HT1080 (cell line): ENCODE data around the gene C2CD2L. TPM values are rescaled to one million over a fixed set of nuclear protein-coding genes. Genes with fewer than 3 reads are reported as not detected.
A peak's percentile ranks its signal among the peaks of the same experiment; 100 is the strongest.
"Not testable (repeated sequence)": the region's sequence is repeated elsewhere in the genome, so short reads cannot be mapped to it uniquely, and the experiment has no call there.

ENCODE experiments used
- DNase-seq: peaks from one replicate; pipeline ENCODE4 v3.0.0-alpha.2; 2015; ENCODE audit warnings: low read depth
- total RNA-seq: library from RNA; depleted of rRNA; stranded (reverse); fragments of >200 nt; shearing (Covaris generic); gene quantifications from 2 replicates; pipeline ENCODE4 v1.2.3, GENCODE V29; 2014; rRNA removed

C2CD2L gene
- total RNA-seq, 1 experiment from 2014 or later = 17.2 TPM

DNA sequence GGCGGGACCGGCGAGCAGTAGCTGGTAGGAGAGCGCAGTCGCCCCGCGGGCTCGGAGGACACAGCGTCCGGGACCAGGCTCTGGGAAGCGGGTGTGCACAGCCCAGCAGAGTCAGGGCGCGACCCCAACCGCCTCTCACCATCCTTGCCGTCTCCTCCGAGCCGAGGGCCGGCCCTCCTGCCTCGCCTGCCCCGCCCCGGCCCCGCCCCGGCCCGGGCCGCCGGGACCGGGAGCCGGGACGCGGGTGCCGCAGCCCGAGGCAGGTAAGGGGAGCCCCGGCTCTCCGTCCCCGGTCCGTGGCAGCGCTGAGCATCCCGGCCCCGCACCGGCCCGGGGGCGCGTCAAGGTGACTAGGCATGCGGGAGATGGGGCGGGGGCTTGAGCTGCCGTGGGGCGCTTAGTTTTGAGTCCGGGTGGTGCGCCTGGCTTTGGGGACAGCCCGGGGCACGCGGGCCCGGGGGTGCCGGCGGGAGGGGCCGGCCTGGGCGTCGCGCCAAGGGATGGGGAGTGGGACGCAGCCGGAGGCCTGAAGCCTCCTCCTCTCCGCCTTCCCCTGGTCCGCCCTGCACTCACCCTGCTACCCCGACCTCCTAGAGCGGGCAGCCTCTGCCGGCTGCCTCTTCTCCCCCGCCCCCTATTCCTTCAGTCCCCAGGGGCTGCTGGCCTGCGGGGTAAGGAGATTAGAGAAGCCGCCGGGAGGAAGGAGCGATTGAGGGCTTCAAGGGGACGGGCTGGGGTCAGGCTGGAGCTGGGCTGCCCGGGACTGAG is 42.1 kb downstream of the C2CD2L start, which contains the start of gene ABCG4:
TSS of gene ABCG4 (plus strand) at position 35 of the 768 bp plus-strand sequence. CDS start 914 bp downstream, outside the sequence.
- no peak for DNase-seq

DNA sequence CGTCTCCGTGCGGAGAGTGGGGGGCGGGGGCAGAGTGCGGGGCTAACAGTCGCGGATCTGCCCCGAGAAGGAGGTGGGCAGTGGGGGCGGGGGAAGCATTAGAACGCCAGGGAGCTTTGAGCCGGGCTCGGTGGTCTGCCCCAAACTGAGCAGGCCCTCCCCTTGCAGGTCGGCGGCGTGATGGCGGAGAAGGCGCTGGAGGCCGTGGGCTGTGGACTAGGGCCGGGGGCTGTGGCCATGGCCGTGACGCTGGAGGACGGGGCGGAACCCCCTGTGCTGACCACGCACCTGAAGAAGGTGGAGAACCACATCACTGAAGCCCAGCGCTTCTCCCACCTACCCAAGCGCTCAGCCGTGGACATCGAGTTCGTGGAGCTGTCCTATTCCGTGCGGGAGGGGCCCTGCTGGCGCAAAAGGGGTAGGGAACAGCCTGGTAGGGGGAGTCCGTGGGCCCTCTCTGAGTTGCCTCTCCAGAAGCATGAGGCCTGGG is 42.7 kb downstream of the C2CD2L start:
- no peak for DNase-seq

DNA sequence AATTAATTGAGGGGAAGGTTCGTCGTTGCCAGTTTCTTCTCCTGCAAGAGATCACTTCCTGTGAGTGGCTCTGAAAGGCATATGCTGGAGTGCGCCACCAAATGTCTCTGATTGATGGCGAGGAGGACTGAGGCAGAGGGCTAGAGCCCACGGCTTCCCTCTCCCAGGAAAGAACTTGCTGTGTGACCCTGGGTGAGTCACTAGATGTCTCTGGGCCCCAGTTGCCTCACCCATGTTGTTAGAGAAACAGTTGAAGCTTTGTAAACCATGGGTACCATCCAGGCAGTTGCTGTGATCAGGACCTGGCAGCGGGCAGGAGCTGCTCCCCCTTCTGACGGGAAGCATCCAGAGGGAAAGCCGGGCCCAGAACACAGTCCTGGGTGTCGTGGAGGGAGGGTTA is 44.9 kb downstream of the C2CD2L start:
- no peak for DNase-seq

DNA sequence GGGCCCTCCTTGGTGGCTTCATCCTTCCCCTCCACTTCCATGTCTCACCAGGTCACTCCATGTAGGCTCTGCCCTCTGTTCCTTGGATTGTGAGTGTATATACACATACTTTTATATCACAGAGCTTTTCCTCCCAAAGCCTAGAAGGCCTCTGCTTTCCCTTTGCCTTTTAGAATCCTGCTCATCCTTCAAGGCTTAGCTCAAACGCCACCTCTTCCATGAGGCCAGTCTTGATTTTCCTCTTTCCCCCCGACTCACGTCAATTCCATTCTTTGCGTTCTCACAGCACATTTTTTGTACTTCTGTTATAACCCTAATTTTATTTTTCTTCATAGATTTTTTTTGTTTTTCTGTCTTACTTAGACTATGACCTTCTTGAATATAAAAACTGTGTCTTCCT is 45.5 kb downstream of the C2CD2L start:
- no peak for DNase-seq

DNA sequence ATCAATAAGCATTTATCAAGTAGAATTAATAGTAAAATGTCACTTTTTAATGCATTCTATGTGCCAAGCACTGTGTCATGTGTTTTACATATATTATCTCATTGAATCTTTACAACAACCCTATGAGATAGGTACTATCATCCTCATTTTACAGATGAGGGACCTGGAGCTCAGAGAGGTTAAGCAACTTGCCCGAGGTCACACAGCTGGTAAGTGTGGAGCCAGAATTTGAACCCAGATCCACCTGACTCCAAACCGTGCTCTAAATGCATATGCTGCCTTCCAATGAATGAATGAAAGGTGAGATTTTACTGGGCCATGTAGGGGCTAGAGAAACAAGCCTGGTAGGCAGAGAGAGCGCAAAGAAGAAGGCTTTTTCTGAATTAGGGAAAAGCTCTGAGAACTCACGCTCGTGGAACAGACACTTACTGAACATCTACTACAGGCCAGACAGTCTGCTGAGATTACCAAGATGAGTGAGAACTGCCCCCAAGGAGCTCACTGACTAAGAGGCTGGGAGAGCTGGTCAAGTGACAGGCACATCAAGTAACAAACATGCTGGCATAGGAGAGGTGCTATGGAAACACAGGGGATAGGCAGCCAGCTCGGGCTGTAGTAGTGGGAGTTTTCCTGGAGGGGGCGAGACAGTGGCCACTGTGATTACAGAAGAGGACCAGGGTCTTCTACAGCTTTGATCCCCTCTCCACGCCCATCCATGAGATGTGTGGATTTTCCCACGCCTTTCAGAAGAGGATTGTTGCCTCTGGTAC is 46.1 kb downstream of the C2CD2L start:
- no peak for DNase-seq

DNA sequence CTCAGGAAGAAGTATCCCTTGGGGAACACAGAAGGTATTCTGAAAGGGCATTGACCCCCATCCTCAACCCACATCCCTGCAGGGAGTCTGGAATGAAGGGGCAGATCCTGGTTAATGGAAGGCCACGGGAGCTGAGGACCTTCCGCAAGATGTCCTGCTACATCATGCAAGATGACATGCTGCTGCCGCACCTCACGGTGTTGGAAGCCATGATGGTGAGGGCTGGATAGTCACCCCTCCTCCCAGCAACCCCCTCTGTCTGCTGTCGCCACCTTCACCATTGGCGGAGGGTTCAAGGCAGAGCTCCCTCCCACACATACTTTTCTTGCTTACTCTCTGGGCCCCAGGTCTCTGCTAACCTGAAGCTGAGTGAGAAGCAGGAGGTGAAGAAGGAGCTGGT is 47.0 kb downstream of the C2CD2L start:
- no peak for DNase-seq

DNA sequence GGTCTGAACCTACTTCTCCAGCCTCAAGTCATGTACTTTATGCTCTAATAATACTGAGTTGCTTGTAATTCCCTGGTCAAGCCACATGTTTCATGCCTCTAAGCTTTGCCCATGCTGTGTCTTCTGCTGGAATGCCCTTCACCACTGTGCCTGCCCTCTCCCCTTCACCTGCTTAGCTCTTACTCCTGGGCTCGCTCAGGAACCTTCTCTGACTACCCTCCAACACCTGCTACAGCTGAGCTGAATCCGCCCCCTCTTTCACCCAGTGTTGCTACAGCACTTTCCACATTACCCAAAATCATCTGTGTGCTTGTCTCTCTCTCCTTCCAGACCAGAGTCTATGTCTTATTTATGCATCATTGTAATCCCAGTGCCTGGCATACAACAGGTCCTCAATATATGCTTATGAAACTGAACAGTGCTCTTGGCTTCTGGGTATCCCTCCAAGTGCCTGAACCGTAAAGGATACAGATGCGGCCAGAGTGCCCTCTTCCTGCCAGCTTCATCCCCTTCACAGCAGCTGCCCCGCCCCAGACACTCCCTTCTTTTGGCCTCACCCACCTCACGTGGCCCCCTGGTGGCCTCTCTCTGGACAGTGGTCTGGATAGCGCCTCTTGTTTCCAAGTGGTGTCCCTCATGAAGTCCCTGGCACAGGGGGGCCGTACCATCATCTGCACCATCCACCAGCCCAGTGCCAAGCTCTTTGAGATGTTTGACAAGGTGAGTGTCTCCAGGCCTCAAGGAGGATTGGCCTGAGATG is 48.8 kb downstream of the C2CD2L start:
- DNase-seq = peak; percentile 51

DNA sequence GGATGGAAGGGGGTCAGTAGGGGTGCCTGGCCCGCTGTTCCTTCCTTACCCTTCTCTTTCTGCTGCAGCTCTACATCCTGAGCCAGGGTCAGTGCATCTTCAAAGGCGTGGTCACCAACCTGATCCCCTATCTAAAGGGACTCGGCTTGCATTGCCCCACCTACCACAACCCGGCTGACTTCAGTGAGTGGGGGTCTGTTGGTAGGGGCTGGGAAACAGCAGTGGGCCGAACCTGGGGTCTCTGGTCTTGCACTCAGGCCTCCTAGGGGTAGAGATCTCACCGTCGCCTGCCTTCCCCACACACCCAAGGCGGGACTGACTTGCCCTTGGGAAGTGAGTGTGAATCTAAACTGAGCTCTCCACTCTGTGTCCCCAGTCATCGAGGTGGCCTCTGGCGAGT is 49.4 kb downstream of the C2CD2L start:
- DNase-seq = no peak

DNA sequence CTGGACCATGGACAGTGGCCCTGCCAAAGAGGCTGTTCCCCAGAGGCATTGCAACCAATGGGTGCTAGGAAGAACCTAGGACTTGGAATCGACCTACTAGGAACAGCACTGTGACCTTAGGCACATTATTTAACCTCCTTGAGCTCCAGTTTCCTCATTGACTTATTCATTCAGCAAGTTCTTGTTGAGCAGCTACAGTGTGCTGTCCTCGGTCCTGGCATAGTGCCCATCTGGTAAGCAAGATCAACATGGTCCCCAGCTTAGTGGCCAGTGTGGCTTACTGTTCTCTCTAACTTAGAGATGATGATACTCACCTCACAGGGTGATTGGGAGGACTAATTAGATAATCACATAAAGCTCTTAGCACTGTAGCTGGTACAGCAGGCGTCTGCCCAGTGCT is 49.9 kb downstream of the C2CD2L start:
- DNase-seq = no peak

DNA sequence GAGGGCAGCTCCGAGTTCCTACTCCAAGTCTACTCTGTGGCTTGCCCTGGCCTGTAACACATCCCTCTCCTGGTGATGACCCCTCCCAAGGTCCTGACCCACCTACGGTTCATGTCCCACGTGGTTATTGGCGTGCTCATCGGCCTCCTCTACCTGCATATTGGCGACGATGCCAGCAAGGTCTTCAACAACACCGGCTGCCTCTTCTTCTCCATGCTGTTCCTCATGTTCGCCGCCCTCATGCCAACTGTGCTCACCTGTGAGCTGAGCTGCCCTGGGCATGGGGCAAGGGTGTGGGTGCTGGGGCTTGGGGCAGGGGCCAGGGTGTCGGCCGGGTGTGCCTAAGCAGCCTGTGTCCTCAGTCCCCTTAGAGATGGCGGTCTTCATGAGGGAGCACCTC is 51.3 kb downstream of the C2CD2L start:
- DNase-seq = no peak

DNA sequence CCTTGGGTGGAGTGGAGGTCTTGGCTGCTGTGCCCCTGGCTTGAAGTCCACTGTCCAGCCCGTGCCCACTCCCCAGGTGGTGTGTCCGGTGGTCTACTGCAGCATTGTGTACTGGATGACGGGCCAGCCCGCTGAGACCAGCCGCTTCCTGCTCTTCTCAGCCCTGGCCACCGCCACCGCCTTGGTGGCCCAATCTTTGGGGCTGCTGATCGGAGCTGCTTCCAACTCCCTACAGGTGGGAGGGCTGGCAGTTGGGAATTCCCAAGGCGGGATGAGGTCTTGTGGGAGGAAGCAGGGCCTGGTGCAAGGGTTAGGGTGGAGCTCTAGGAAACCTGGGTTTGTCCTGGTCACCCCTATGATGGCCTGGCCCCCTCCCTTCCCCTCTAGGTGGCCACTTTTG is 53.0 kb downstream of the C2CD2L start:
- no peak for DNase-seq

DNA sequence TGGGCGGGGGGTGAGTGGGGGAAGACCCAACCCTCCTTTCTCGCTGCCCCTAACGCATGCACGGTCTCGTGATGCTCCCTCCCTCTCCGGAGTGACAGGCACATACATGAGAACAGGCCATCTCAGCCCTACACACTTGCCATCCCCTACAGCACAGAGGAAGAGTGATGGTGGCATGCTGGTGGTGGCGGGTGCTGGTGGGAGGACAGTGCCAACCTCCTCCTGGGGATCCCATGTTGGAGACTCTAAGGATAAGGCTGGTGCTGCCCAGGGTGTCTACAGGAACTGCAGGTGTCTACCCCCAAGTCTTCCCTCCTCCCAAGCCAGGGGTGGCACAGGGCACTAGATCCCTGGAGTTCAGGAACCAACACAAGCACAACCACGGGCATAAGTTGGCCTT is 54.7 kb downstream of the C2CD2L start:
- no peak for DNase-seq

DNA sequence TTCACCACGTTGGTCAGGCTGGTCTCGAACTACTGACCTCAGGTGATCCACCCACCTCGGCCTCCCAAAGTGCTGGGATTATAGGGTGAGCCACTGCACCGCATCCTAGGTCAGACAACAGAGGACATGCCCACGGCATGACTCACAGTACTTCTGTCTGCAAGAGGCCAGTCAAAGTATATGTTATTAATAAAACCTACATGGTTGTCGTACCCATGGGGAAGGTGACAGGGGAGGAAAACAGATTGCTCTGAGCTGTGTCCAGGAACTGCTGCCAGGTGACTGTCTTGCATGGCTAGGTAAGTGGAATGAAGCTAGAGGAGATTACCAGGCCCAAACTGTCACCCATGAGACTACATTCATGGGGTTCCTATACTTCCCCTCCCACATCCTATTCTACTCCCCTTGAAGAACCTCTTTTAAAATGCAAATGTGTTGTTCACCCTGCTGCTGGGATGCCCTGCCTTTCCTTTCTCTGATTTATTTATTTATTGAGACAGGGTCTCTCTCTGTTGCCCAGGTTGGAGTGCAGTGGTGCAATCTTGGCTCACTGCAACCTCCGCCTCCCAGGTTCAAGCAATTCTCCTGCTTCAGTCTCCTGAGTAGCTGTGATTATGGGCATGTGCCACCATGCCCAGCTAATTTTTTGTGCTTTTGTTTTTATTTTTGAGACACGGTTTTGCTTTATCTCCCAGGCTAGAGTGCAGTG is 59.4 kb downstream of the C2CD2L start:
- peak; percentile 73 for DNase-seq

DNA sequence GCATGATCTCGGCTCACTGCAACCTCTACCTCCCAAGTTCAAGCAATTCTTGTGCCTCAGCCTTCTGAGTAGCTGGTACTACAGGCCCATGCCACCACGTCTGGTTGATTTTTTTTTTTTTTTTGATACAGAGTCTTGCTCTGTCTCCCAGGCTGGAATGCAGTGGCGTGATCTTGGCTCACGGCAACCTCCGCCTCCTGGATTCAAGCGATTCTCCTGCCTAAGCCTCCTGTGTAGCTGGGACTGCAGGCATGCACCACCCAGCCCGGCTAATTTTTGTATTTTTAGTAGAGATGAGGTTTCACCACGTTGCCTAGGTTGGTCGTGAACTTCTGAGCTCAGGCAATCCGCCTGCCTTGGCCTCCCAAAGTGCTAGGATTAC is 59.9 kb downstream of the C2CD2L start:
- not testable (repeated sequence) for DNase-seq

DNA sequence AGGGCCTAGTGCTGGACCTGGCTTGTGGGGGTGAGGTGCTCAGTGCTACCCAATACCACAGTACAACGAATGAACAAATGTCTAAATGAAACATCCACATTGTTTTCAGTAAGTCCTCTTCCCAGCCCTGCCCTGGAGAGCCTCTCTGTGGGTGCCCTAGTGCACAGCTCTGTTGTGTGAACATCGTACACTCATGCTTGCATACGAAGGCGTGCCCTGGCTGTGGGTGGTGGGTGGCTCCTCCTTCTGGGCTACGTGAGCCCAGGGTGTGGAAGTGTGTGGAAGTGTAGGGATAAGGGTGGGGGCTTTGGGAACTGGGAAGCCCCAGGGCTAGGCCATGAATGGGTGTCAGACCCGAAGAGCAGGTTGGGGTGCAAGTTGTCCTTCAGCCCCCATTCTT is 60.8 kb downstream of the C2CD2L start:
- no peak for DNase-seq

Other genes with a start within 250 kb of the C2CD2L start
- gene CXCR5, start 223.5 kb upstream of the C2CD2L start, total RNA-seq = not detected in 2 replicates
- 22.5 and 24.8 TPM in 2 replicates for gene BCL9L, start 181.4 kb upstream of the C2CD2L start, total RNA-seq
- not detected in 2 replicates for gene UPK2, start 151.0 kb upstream of the C2CD2L start, total RNA-seq
- gene FOXR1, start 135.6 kb upstream of the C2CD2L start, total RNA-seq = not detected in 2 replicates
- 12.4 and 14.1 TPM in 2 replicates for gene CENATAC, start 109.2 kb upstream of the C2CD2L start, total RNA-seq
- gene RPS25, start 89.0 kb upstream of the C2CD2L start, total RNA-seq = 778 and 1,119 TPM in 2 replicates
- gene TRAPPC4, start 88.6 kb upstream of the C2CD2L start, total RNA-seq = 154 and 181 TPM in 2 replicates
- 26.6 and 32.1 TPM in 2 replicates for gene SLC37A4, start 76.5 kb upstream of the C2CD2L start, total RNA-seq
- 123 and 139 TPM in 2 replicates for gene HYOU1, start 50.1 kb upstream of the C2CD2L start, total RNA-seq
- gene VPS11, start 39.5 kb upstream of the C2CD2L start, total RNA-seq = 24.9 and 29.0 TPM in 2 replicates
- 6.1 and 9.3 TPM in 2 replicates for gene HMBS, start 22.5 kb upstream of the C2CD2L start, total RNA-seq
- 35.0 and 46.0 TPM in 2 replicates for gene DPAGT1, start 5.5 kb upstream of the C2CD2L start, total RNA-seq
- 17.9 and 18.2 TPM in 2 replicates for gene HINFP, start 14.2 kb downstream of the C2CD2L start, total RNA-seq
- not detected in 2 replicates for gene ABCG4, start 41.7 kb downstream of the C2CD2L start, total RNA-seq
- gene NLRX1, start 61.4 kb downstream of the C2CD2L start, total RNA-seq = 11.0 and 11.3 TPM in 2 replicates
- not detected in 2 replicates for gene NHERF4, start 78.1 kb downstream of the C2CD2L start, total RNA-seq
- gene CBL, start 99.0 kb downstream of the C2CD2L start, total RNA-seq = 9.3 and 12.0 TPM in 2 replicates
- gene MCAM, start 209.8 kb downstream of the C2CD2L start, total RNA-seq = 365 and 377 TPM in 2 replicates
- 7.6 and 12.1 TPM in 2 replicates for gene RNF26, start 227.2 kb downstream of the C2CD2L start, total RNA-seq
- 0.96 and 1.8 TPM in 2 replicates for gene C1QTNF5, start 233.5 kb downstream of the C2CD2L start, total RNA-seq
- gene MFRP, start 239.4 kb downstream of the C2CD2L start, total RNA-seq = not detected in 2 replicates